K562 (cell line): ENCODE measurements around the gene COPE. TPM values are rescaled to one million over a fixed set of nuclear protein-coding genes. Genes with fewer than 3 reads are reported as not detected.
"Not testable (repeated sequence)": the region's sequence is repeated elsewhere in the genome, so short reads cannot be mapped to it uniquely, and the experiment has no call there.

Experiments used
- ATAC-seq: fragments of 200-7000 bp; cut with Tn5 transposase; 3 replicates; pipeline ENCODE4 v1.9.1; 2020; ENCODE audit warnings: moderate library complexity
- BruUV-seq: library from RNA; stranded (reverse); fragments of 400-500 nt; replicated peaks from 2 replicates; lab custom pipeline; 2021; lab: Mats Ljungman, UMichigan
- CTCF ChIA-PET: fragments of 300-600 bp; formaldehyde crosslinking; extraction: SDS; loops from one replicate; lab custom pipeline; 2021; ENCODE audit warnings: low intra/inter-chr PET ratio; lab: Yijun Ruan, JAX
- POLR2A ChIA-PET: fragments of 300-600, 350-650 bp; sonication (Branson Sonifier 250); formaldehyde crosslinking; extraction: SDS; loops from one replicate; lab custom pipeline; 2021; ENCODE audit warnings: antibody characterized with exemption, inconsistent platforms; lab: Yijun Ruan, JAX
- DNase-seq, 4 experiments: peaks; one replicate each; pipeline versions ENCODE4 v3.0.0 to v3.0.0-alpha.2; 2011 to 2018; ENCODE audit warnings: low spot score in 3 of 4, mixed read lengths in 3 of 4; ENCODE audit errors: extremely low read depth in 1 of 4
- FAIRE-seq: peaks from 2 replicates; lab custom pipeline; 2011; peaks lifted over from hg19 to GRCh38; lab: Jason Lieb, UNC
- H2AFZ ChIP-seq: 2 replicates; pipeline ENCODE4 v1.6.0; 2011; ENCODE audit warnings: low read depth, low read length, control low read depth, inconsistent platforms
- H3K27ac ChIP-seq: fragments of 200-600 bp; 3 replicates; pipeline ENCODE4 v1.8.0; 2011; ENCODE audit warnings: low read depth, mild to moderate bottlenecking, control low read depth, inconsistent platforms, low read length, moderate library complexity, mixed read lengths; ENCODE audit errors: extremely low read depth
- H3K27me3 ChIP-seq, 2 experiments: fragments of 300-600 bp in 1 of 2; 2 replicates in 1 of 2; 3 replicates in 1 of 2; pipeline versions ENCODE4 v1.6.0 to v1.8.0; 2011; ENCODE audit warnings: inconsistent platforms in 2 of 2, low read length in 2 of 2, mild to moderate bottlenecking in 1 of 2, mixed read lengths in 1 of 2, moderate library complexity in 1 of 2; ENCODE audit not compliant: control insufficient read depth in 2 of 2, insufficient read depth in 2 of 2
- H3K36me3 ChIP-seq: fragments of 300-600 bp; 3 replicates; pipeline ENCODE4 v1.8.0; 2011; ENCODE audit warnings: mild to moderate bottlenecking, low read length, inconsistent platforms; ENCODE audit not compliant: control insufficient read depth, insufficient read depth
- H3K4me1 ChIP-seq, 2 experiments: fragments of 200-600 bp in 1 of 2; replicated peaks in 1 of 2; 2 replicates in 1 of 2; 3 replicates in 1 of 2; pipeline versions ENCODE4 v1.5.1 to v1.8.0; 2011; ENCODE audit warnings: inconsistent platforms in 2 of 2, low read length in 2 of 2, mild to moderate bottlenecking in 1 of 2, mixed read lengths in 1 of 2, moderate library complexity in 1 of 2; ENCODE audit not compliant: control insufficient read depth in 2 of 2, insufficient read depth in 2 of 2
- H3K4me2 ChIP-seq: 2 replicates; pipeline ENCODE4 v1.6.1; 2011; ENCODE audit warnings: low read length, control low read depth, inconsistent platforms, mixed read lengths; ENCODE audit not compliant: insufficient read depth
- H3K4me3 ChIP-seq: fragments of 200-600 bp; sonication (generic), shearing (Covaris generic); 2 replicates; pipeline ENCODE4 v1.5.1; 2016; ENCODE audit warnings: control low read depth, inconsistent platforms
- H3K79me2 ChIP-seq: fragments of 200-600 bp; 3 replicates; pipeline ENCODE4 v1.8.0; 2011; ENCODE audit warnings: low read length, inconsistent platforms; ENCODE audit not compliant: control insufficient read depth, insufficient read depth
- H3K9ac ChIP-seq, 2 experiments: 2 replicates each; pipeline versions ENCODE4 v1.6.0 to v1.6.1; 2011; ENCODE audit warnings: low read depth in 2 of 2, low read length in 2 of 2, control low read depth in 1 of 2, inconsistent platforms in 1 of 2, mild to moderate bottlenecking in 1 of 2, mixed read lengths in 1 of 2; ENCODE audit not compliant: insufficient read depth in 1 of 2
- H3K9me1 ChIP-seq: one replicate; pipeline ENCODE4 v1.6.0; 2011; ENCODE audit warnings: inconsistent platforms, mild to moderate bottlenecking, low read length, moderate library complexity; ENCODE audit not compliant: control insufficient read depth, insufficient read depth
- H3K9me3 ChIP-seq: replicated peaks from 2 replicates; pipeline ENCODE4 v1.5.1; 2011; ENCODE audit warnings: low read depth, low read length, inconsistent platforms; ENCODE audit not compliant: control insufficient read depth, insufficient read depth
- H4K20me1 ChIP-seq: replicated peaks from 2 replicates; pipeline ENCODE4 v1.6.1; 2011; ENCODE audit warnings: low read length, inconsistent platforms, mixed read lengths; ENCODE audit not compliant: control insufficient read depth, insufficient read depth
- JUN ChIP-seq, 2 experiments: sonication (generic) in 1 of 2; formaldehyde crosslinking in 1 of 2; IDR thresholded peaks; 2 replicates each; pipeline versions ENCODE4 v1.6.1 to v1.8.0; 2012 to 2022; ENCODE audit warnings: borderline replicate concordance in 2 of 2, mild to moderate bottlenecking in 2 of 2, improper control_type of control experiment in 1 of 2, low read depth in 1 of 2, low read length in 1 of 2, missing genetic modification reagents in 1 of 2
- TCF7L2 ChIP-seq: fragments of 150-350 bp; IDR thresholded peaks from 2 replicates; pipeline ENCODE4 v1.6.1; 2016; ENCODE audit warnings: low read depth, mild to moderate bottlenecking, low read length, moderate library complexity
- WGBS: fragments of 100-300 bp; shearing (Covaris generic); methylation state at CpG from one replicate; pipeline ENCODE4 v1.1.6; 2016; ENCODE audit warnings: low coverage, mixed read lengths; ENCODE audit not compliant: insufficient coverage; ENCODE audit errors: missing lambda C conversion rate; 5-methylcytosine and 5-hydroxymethylcytosine counted together
- in situ Hi-C: fragments of 300-500 bp; cut with MboI; formaldehyde crosslinking; loops from 4 replicates; pipeline ENCODE4 v1.15.0; 2018; ENCODE audit warnings: inconsistent platforms, mixed read lengths
- intact Hi-C: fragments of 100-400 bp; cut with micrococcal nuclease; formaldehyde crosslinking; loops from 2 replicates; pipeline ENCODE4 v1.14.2; 2022
- polyA plus RNA-seq, 8 experiments: library from polyadenylated mRNA; depleted of rRNA in 4 of 8; stranded (reverse) in 5 of 8; unstranded in 3 of 8; fragments of >200 nt; fragmentation: Nextera tagmentation in 2 of 8; fragmentation: Illumina TruSeq in 1 of 8; extraction: Ambion mirVana in 2 of 8; extraction: Trizol in 1 of 8; gene quantifications; 2 replicates each; pipeline versions ENCODE4 v1.2.1 to v1.2.3, GENCODE V29; 2011 to 2014; ENCODE audit warnings: inconsistent platforms in 1 of 8, missing spikeins in 1 of 8
- total RNA-seq, 7 experiments: library from RNA; depleted of rRNA in 6 of 7; stranded (reverse); fragments of >200 nt in 6 of 7; fragmentation: Illumina TruSeq in 2 of 7; extraction: Trizol in 2 of 7; gene quantifications; 2 replicates each; pipeline versions ENCODE4 v1.2.1 to v1.2.3, GENCODE V29; 2011 to 2021; ENCODE audit warnings: low replicate concordance in 1 of 7
- TF ChIP-seq, protein P1 (sequence below): IDR thresholded peaks from 2 replicates; pipeline ENCODE4 v1.6.1; 2011; ENCODE audit warnings: borderline replicate concordance, low read depth, mild to moderate bottlenecking, moderate library complexity, low read length; ENCODE audit not compliant: insufficient read depth, poor library complexity, severe bottlenecking

Gene COPE
- total and polyA plus RNA-seq, 9 of the 15 experiments (the other 6 are each of a cell fraction or from before 2014, with no cell fraction given): 5.8 to 273 (median 147) TPM

DNA sequence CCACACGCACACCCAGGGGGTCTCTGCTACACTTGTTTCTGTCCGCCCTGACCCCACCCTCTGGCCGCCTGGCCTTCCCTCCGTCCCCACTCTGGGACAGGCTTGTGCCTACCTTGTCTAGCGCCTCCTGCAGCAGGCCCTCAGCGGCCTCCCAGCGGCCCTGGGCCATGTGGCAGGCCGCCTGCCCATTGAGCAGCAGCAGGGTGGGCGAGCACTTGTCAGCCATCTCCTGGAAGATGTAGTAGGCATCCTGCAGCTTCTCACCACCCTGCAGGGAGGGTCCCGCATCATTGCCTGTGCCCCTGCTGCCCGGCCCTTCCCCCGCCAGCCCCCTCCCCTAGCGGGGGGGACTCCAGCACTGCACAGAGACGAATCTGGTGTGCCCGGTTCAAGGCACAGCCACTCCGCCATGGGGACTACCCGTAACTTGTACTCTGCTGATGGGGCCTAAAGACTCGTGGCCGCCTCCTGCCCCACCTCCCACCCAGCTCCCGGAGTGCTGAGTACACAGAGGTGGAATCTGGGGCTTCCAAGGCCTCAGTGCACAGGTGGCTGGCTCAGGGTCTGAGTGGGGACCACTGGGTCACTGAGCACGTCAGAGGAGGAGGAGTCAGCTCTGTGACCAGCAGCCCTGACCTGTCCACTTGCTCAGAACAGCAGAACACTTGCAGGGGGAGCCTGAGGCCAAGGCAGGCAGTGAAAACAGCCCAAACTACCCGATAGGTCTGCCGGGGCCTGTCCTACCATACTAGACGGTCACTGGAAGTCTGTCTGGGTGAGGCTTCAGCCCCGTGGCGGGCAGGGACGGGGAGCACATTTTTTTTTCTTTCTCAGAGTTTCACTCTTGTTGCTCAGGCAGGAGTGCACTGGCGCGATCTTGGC lies 15.8 kb downstream of the COPE start (continued):
- TF ChIP-seq, protein P1, sequence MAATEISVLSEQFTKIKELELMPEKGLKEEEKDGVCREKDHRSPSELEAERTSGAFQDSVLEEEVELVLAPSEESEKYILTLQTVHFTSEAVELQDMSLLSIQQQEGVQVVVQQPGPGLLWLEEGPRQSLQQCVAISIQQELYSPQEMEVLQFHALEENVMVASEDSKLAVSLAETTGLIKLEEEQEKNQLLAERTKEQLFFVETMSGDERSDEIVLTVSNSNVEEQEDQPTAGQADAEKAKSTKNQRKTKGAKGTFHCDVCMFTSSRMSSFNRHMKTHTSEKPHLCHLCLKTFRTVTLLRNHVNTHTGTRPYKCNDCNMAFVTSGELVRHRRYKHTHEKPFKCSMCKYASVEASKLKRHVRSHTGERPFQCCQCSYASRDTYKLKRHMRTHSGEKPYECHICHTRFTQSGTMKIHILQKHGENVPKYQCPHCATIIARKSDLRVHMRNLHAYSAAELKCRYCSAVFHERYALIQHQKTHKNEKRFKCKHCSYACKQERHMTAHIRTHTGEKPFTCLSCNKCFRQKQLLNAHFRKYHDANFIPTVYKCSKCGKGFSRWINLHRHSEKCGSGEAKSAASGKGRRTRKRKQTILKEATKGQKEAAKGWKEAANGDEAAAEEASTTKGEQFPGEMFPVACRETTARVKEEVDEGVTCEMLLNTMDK: peak; percentile 73
- TF ChIP-seq TCF7L2 (no peak), JUN (IDR thresholded peaks at IDR 0.05; ENCODE audit: borderline replicate concordance, low read depth, low read length) (no peak), JUN (CRISPR knock-in tag; IDR thresholded peaks at IDR 0.05; ENCODE audit: borderline replicate concordance) (no peak)

DNA sequence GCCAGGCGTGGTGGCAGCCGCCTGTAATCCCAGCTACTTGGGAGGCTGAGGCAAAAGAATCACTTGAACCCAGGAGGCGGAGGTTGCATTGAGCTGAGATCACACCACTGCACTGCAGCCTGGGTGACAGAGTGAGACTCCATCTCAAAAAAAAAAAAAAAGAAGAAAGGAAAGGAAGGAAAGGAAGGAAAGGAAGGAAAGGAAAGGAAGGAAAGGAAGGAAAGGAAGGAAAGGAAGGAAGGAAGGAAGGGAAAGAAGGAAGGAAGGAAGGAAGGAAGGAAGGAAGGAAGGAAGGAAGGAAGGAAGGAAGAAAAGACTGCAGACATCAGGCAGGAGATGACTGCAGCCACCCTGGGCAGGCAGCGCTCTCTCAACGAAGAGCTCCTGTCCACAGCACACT lies 16.7 kb downstream of the COPE start:
- H3K4me1 ChIP-seq: peaks cover 12 to 66% of the 10 kb centered on the region in 2 experiments
- H3K27me3 ChIP-seq, H3K4me3 ChIP-seq, H3K9ac ChIP-seq, H3K79me2 ChIP-seq, H2AFZ ChIP-seq, ATAC-seq, BruUV-seq, H3K27ac ChIP-seq, CTCF ChIA-PET, in situ Hi-C loops, DNase-seq, intact Hi-C loops, H3K9me3 ChIP-seq, H3K9me1 ChIP-seq, H3K4me2 ChIP-seq, FAIRE-seq: not testable (repeated sequence)
- 92% methylated on average over 4 of the region's 5 CpGs for WGBS
- POLR2A ChIA-PET: interaction anchor here (0.8 to 1.4 kb wide), 3 partner anchors 11 to 341 kb away, joined by 3 to 5 read pairs (median 3); no protein-coding TSS in a partner anchor
- peaks cover 64% of the 10 kb centered on the region; the same call in 2 of the 3 replicates for H3K36me3 ChIP-seq
- H4K20me1 ChIP-seq: peaks cover 14% of the 10 kb centered on the region
